GM12873 (cell line): ENCODE measurements around the gene VWA5B2.

ENCODE experiments used
- CTCF ChIP-seq: IDR thresholded peaks from 2 replicates; pipeline ENCODE4 v1.5.1; 2012; ENCODE audit warnings: low read depth, mild to moderate bottlenecking, moderate library complexity, low read length, control low read depth; ENCODE audit not compliant: insufficient read depth; ENCODE audit errors: missing control alignments

The VWA5B2 gene

GRCh38 chr3:184186184-184186901, 43.0 kb upstream of the VWA5B2 start, which contains the start of gene ABCF3:
Gene ABCF3, plus strand, starts transcription at chr3:184186199. Its CDS starts 9 bp downstream, at chr3:184186208.
- TF ChIP-seq CTCF: no peak

GRCh38 chr3:184186902-184187207, 42.5 kb upstream of the VWA5B2 start:
- TF ChIP-seq CTCF: no peak

GRCh38 chr3:184188080-184188479, 41.3 kb upstream of the VWA5B2 start:
- no peak for TF ChIP-seq CTCF

- TF ChIP-seq CTCF: no peak
These were observed 40.0 kb upstream of the VWA5B2 start for GRCh38 chr3:184189421-184189820.

GRCh38 chr3:184192889-184193288, 36.5 kb upstream of the VWA5B2 start:
- TF ChIP-seq CTCF: no peak

- TF ChIP-seq CTCF: no peak
These were observed 35.3 kb upstream of the VWA5B2 start for GRCh38 chr3:184193991-184194539.

GRCh38 chr3:184196536-184196935, 32.8 kb upstream of the VWA5B2 start:
- TF ChIP-seq CTCF: no peak

- TF ChIP-seq CTCF: no peak
These were observed 30.9 kb upstream of the VWA5B2 start for GRCh38 chr3:184198509-184198908.
